PC-3 (cell line): ENCODE results near the gene RCAN2. TPM values are rescaled to one million over a fixed set of nuclear protein-coding genes. Genes with fewer than 3 reads are reported as not detected.

Experiments
- ATAC-seq: fragments of 200-7000 bp; cut with Tn5 transposase; 2 replicates; pipeline ENCODE4 v1.9.1; 2020; ENCODE audit warnings: mild to moderate bottlenecking, moderate library complexity
- BruUV-seq: library from RNA; stranded (reverse); fragments of 400-500 nt; replicated peaks from 2 replicates; lab custom pipeline; 2021; lab: Mats Ljungman, UMichigan
- CTCF ChIA-PET: fragments of 300-600 bp; sonication (Branson Sonifier 250); formaldehyde crosslinking; loops from one replicate; lab custom pipeline; 2022; ENCODE audit warnings: antibody characterized with exemption; lab: Charles Lee
- POLR2A ChIA-PET: fragments of 300-600 bp; sonication (Branson Sonifier 250); formaldehyde crosslinking; loops from one replicate; lab custom pipeline; 2022; ENCODE audit warnings: antibody characterized with exemption; ENCODE audit not compliant: unreplicated experiment; lab: Charles Lee
- DNase-seq: peaks from one replicate; pipeline ENCODE4 v3.0.0-alpha.2; 2015
- H2AFZ ChIP-seq: fragments of 300-600 bp; sonication (generic); 2 replicates; pipeline ENCODE4 v1.6.0; 2016; ENCODE audit warnings: antibody characterized with exemption, low read length
- H3F3A ChIP-seq: fragments of 300-600 bp; sonication (generic); one replicate; pipeline ENCODE4 v1.6.0; 2017; ENCODE audit warnings: antibody characterized with exemption, low read length, control low read depth, mild to moderate bottlenecking; ENCODE audit not compliant: unreplicated experiment
- H3K27ac ChIP-seq: fragments of 300-600 bp; sonication (generic); 2 replicates; pipeline ENCODE4 v1.5.1; 2016; ENCODE audit warnings: mild to moderate bottlenecking, low read length
- H3K27me3 ChIP-seq: fragments of 300-600 bp; sonication (generic); 2 replicates; pipeline ENCODE4 v1.6.1; 2016; ENCODE audit warnings: low read length, mixed read lengths
- H3K36me3 ChIP-seq: fragments of 300-600 bp; sonication (generic); 2 replicates; pipeline ENCODE4 v1.6.1; 2016; ENCODE audit warnings: low read depth, mixed run types, low read length, mixed read lengths
- H3K4me1 ChIP-seq: fragments of 300-600 bp; sonication (generic); 2 replicates; pipeline ENCODE4 v1.5.1; 2016; ENCODE audit warnings: low read length; ENCODE audit not compliant: insufficient read depth
- H3K4me2 ChIP-seq: fragments of 300-600 bp; sonication (generic); 2 replicates; pipeline ENCODE4 v1.6.0; 2016; ENCODE audit warnings: low read length
- H3K4me3 ChIP-seq: fragments of 300-600 bp; sonication (generic); 2 replicates; pipeline ENCODE4 v1.5.1; 2016; ENCODE audit warnings: mild to moderate bottlenecking, low read length, mixed read lengths
- H3K79me2 ChIP-seq: fragments of 300-600 bp; sonication (generic); 2 replicates; pipeline ENCODE4 v1.6.1; 2017; ENCODE audit warnings: low read length, mixed read lengths
- H3K9ac ChIP-seq: fragments of 300-600 bp; sonication (generic); 2 replicates; pipeline ENCODE4 v1.6.0; 2016; ENCODE audit warnings: mild to moderate bottlenecking, low read length
- H3K9me2 ChIP-seq: fragments of 300-600 bp; sonication (generic); replicated peaks from 2 replicates; pipeline ENCODE4 v1.6.1; 2016; ENCODE audit warnings: mixed run types, low read length, mixed read lengths
- H3K9me3 ChIP-seq: fragments of 300-600 bp; sonication (generic); 2 replicates; pipeline ENCODE4 v1.6.1; 2016; ENCODE audit warnings: low read length, mixed read lengths
- H4K20me1 ChIP-seq: fragments of 300-600 bp; sonication (generic); 2 replicates; pipeline ENCODE4 v1.6.1; 2016; ENCODE audit warnings: low read length, mixed read lengths
- CTCF ChIP-seq: fragments of 300-600 bp; sonication (generic); conservative IDR thresholded peaks from 2 replicates; pipeline ENCODE4 v1.5.1; 2017; ENCODE audit warnings: antibody characterized with exemption, low read depth, mild to moderate bottlenecking, low read length
- EZH2 ChIP-seq: fragments of 300-600 bp; sonication (generic); IDR thresholded peaks from one replicate; pipeline ENCODE4 v1.6.1; 2017; ENCODE audit warnings: antibody characterized with exemption, mild to moderate bottlenecking, low read length; ENCODE audit not compliant: unreplicated experiment
- EZH2phosphoT487 ChIP-seq: fragments of 300-600 bp; sonication (generic); IDR thresholded peaks from 2 replicates; pipeline ENCODE4 v1.6.1; 2018; ENCODE audit warnings: mild to moderate bottlenecking, antibody characterized with exemption, low read length, borderline replicate concordance
- intact Hi-C: fragments of 100-400 bp; cut with micrococcal nuclease; formaldehyde crosslinking; loops from 2 replicates; pipeline ENCODE4 v1.9.0; 2023
- total RNA-seq: library from RNA; depleted of rRNA; stranded (reverse); fragments of >200 nt; gene quantifications from 2 replicates; pipeline ENCODE4 v1.2.3, GENCODE V29; 2014

Gene RCAN2
- total RNA-seq, 1 experiment from 2014 or later: not detected

GRCh38 chr6:46242921-46243320 lies 248.3 kb downstream of the RCAN2 start:
- DNase-seq (no peak), ATAC-seq (no peak)
- ChIA-PET POLR2A (no interaction called here), CTCF (no interaction called here)
- H3K27ac ChIP-seq: no peak overlapping the region
- intact Hi-C loops: no loop called here
- no peaks in the 10 kb centered on the region for H3K36me3 ChIP-seq
- no peaks in the 10 kb centered on the region for H4K20me1 ChIP-seq
- H3K79me2 ChIP-seq: no peaks in the 10 kb centered on the region
- TF ChIP-seq CTCF (no peak), EZH2phosphoT487 (no peak), EZH2 (no peak)
- H3K27me3 ChIP-seq: peaks cover 83% of the 10 kb centered on the region
- no peak overlapping the region for H2AFZ ChIP-seq
- no peaks in the 10 kb centered on the region for H3K9me2 ChIP-seq
- no peaks in the 10 kb centered on the region for H3K4me1 ChIP-seq
- no peaks in the 10 kb centered on the region for H3F3A ChIP-seq
- H3K9me3 ChIP-seq: no peaks in the 10 kb centered on the region
- H3K4me3 ChIP-seq: no peak overlapping the region
- no peak overlapping the region for H3K9ac ChIP-seq
- BruUV-seq: no TSS peak
- no peak overlapping the region for H3K4me2 ChIP-seq

GRCh38 chr6:46240866-46241565 lies 250.2 kb downstream of the RCAN2 start:
- intact Hi-C loops: no loop called here
- Histone ChIP-seq H2AFZ (no peak overlapping the region), H3K9me2 (no peaks in the 10 kb centered on the region), H3K36me3 (no peaks in the 10 kb centered on the region), H3F3A (no peaks in the 10 kb centered on the region), H3K79me2 (no peaks in the 10 kb centered on the region), H4K20me1 (no peaks in the 10 kb centered on the region), H3K9ac (no peak overlapping the region), H3K27ac (no peak overlapping the region), H3K4me3 (no peak overlapping the region), H3K9me3 (no peaks in the 10 kb centered on the region), H3K4me2 (no peak overlapping the region), H3K27me3 (peaks cover 83% of the 10 kb centered on the region), H3K4me1 (no peaks in the 10 kb centered on the region)
- POLR2A ChIA-PET: no interaction called here
- ATAC-seq (no peak), DNase-seq (no peak)
- CTCF ChIA-PET: no interaction called here
- BruUV-seq: no TSS peak
- TF ChIP-seq EZH2: no peak
- no peak for TF ChIP-seq CTCF
- TF ChIP-seq EZH2phosphoT487: no peak

DNA sequence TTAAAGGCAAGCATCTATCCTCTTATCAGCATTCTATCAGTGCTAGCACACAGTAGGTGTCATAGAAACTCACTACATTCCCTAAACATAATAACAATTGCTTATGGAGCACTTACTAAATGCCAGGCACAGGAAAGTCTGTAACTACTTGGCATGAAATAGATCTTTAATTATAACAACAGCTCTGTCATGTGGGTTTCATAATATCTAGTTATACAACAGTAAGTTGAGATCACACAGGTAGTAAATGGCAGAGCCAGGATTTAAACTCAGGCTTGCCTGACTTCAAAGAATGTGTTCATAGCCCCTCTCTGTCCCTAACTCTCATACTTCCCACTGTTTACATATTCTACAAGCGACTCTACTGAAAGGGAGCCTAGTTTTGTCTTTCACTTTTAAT lies 254.5 kb downstream of the RCAN2 start:
- Histone ChIP-seq H3K79me2 (no peaks in the 10 kb centered on the region), H3K9ac (no peak overlapping the region), H3K4me1 (no peaks in the 10 kb centered on the region), H4K20me1 (no peaks in the 10 kb centered on the region), H3K27me3 (peaks cover 68% of the 10 kb centered on the region), H3K9me2 (no peaks in the 10 kb centered on the region), H3K36me3 (no peaks in the 10 kb centered on the region), H3K27ac (no peak overlapping the region), H3F3A (no peaks in the 10 kb centered on the region), H2AFZ (no peak overlapping the region), H3K4me3 (no peak overlapping the region), H3K4me2 (no peak overlapping the region), H3K9me3 (no peaks in the 10 kb centered on the region)
- DNase-seq (no peak), ATAC-seq (no peak)
- POLR2A ChIA-PET: no interaction called here
- TF ChIP-seq EZH2phosphoT487: no peak
- BruUV-seq: no TSS peak
- intact Hi-C loops: no loop called here
- CTCF ChIA-PET: no interaction called here
